ENCODE results near the gene EPN1.

- TF ChIP-seq EP300 (IDR thresholded peaks at IDR 0.05; ENCODE audit: borderline replicate concordance) (no peak), USF1 (IDR thresholded peaks at IDR 0.05) (no peak), CEBPB (IDR thresholded peaks at IDR 0.05) (no peak), RAD21 (IDR thresholded peaks at IDR 0.05; ENCODE audit: low read depth) (no peak), REST (IDR thresholded peaks at IDR 0.05; ENCODE audit: low read depth) (no peak), TAF1 (IDR thresholded peaks at IDR 0.05; ENCODE audit: low read depth) (no peak), EGR1 (IDR thresholded peaks at IDR 0.05) (no peak), CREB1 (IDR thresholded peaks at IDR 0.05; ENCODE audit: low read depth) (no peak)
Observed at GRCh38 chr19:55691561-55692481, 16.8 kb downstream of the EPN1 start.

All from Ishikawa (cell line).